ENCODE results near the gene ZNF268. TPM values are rescaled to one million over a fixed set of nuclear protein-coding genes. Genes with fewer than 3 reads are reported as not detected.

Gene ZNF268
- total and polyA plus RNA-seq, 2 of the 13 experiments (the other 11 are each of a cell fraction or from before 2014, with no cell fraction given) = 7.6 to 31.3 TPM

- TF ChIP-seq, protein P1, sequence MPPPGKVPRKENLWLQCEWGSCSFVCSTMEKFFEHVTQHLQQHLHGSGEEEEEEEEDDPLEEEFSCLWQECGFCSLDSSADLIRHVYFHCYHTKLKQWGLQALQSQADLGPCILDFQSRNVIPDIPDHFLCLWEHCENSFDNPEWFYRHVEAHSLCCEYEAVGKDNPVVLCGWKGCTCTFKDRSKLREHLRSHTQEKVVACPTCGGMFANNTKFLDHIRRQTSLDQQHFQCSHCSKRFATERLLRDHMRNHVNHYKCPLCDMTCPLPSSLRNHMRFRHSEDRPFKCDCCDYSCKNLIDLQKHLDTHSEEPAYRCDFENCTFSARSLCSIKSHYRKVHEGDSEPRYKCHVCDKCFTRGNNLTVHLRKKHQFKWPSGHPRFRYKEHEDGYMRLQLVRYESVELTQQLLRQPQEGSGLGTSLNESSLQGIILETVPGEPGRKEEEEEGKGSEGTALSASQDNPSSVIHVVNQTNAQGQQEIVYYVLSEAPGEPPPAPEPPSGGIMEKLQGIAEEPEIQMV (CRISPR knock-in tag; IDR thresholded peaks at IDR 0.05; ENCODE audit: low read depth) = no peak; the same call in 1 of the 2 replicates
These were observed at the start of gene ZNF268 (continued) for GRCh38 chr12:133181238-133181959.

DNA sequence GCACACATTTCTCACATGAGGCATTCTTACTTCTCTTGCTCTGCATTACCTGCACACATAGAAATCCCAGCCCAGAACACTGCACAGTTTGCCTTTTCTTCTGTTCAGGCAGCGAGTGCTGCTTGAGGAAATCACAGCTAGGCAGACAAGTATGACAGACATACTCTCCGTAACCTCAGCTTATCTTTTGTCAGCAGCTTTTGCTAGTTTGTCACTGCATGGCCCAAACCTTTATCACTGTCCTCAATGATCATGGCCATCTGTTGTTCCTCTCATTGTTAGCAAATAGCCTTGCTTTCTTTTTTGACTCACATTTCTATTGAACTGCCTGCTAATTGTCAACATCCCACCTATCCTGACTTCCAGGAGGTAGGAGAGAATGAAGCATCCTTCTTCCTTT lies 45.5 kb upstream of the ZNF268 start:
- DNase-seq (ENCODE audit: low spot score) = no peak
- 94% methylated on average over 2 of the region's 2 CpGs for WGBS (ENCODE audit: low lambda C conversion rate)
- intact Hi-C loops (cut with micrococcal nuclease; ENCODE audit: unreplicated experiment) (no loop called here), in situ Hi-C loops (cut with HindIII; ENCODE audit: extremely low pct_ligation_motif_present, low pct_unique_long_range_greater_than_20kb) (no loop called here)
- no peak overlapping the region for H3K27ac ChIP-seq (ENCODE audit: extremely low read length, insufficient read depth, low read length)
- TF ChIP-seq ZNF850 (CRISPR knock-in tag; conservative IDR thresholded peaks at IDR 0.05) = no peak
- TF ChIP-seq ZNF12 (CRISPR knock-in tag; IDR thresholded peaks at IDR 0.05) = no peak
- TF ChIP-seq ZSCAN22 (CRISPR knock-in tag; IDR thresholded peaks at IDR 0.05) = no peak
- TF ChIP-seq ZNF562 (CRISPR knock-in tag; IDR thresholded peaks at IDR 0.05; ENCODE audit: borderline replicate concordance) = no peak
- TF ChIP-seq ZNF772 (CRISPR knock-in tag; IDR thresholded peaks at IDR 0.05) = no peak
- no peak for TF ChIP-seq ZNF839 (CRISPR knock-in tag; IDR thresholded peaks at IDR 0.05; ENCODE audit: borderline replicate concordance)
- no peak for TF ChIP-seq SOX13 (IDR thresholded peaks at IDR 0.05)
- no peak for TF ChIP-seq SOX13 (CRISPR knock-in tag; conservative IDR thresholded peaks at IDR 0.05 in 1 of 2, IDR thresholded peaks at IDR 0.05 in 1 of 2)
- TF ChIP-seq POLR2AphosphoS2 (IDR thresholded peaks at IDR 0.05; ENCODE audit: low read depth, low read length) = no peak
- TF ChIP-seq HDAC2 (CRISPR knock-in tag; IDR thresholded peaks at IDR 0.05) = no peak
- TF ChIP-seq, protein P2, sequence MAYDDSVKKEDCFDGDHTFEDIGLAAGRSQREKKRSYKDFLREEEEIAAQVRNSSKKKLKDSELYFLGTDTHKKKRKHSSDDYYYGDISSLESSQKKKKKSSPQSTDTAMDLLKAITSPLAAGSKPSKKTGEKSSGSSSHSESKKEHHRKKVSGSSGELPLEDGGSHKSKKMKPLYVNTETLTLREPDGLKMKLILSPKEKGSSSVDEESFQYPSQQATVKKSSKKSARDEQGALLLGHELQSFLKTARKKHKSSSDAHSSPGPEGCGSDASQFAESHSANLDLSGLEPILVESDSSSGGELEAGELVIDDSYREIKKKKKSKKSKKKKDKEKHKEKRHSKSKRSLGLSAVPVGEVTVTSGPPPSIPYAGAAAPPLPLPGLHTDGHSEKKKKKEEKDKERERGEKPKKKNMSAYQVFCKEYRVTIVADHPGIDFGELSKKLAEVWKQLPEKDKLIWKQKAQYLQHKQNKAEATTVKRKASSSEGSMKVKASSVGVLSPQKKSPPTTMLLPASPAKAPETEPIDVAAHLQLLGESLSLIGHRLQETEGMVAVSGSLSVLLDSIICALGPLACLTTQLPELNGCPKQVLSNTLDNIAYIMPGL (CRISPR knock-in tag; IDR thresholded peaks at IDR 0.05; ENCODE audit: borderline replicate concordance in 1 of 2, low read depth in 1 of 2) = no peak
- no peak for ATAC-seq
- H3K27me3 ChIP-seq (ENCODE audit: control insufficient read depth in 1 of 2, insufficient read depth in 2 of 2, low read length in 2 of 2) = no peaks in the 10 kb centered on the region; a peak in 1 of 5 replicates
- H3K9me3 ChIP-seq (ENCODE audit: low read length) = peaks cover 76% of the 10 kb centered on the region
- ChIA-PET POLR2A (no interaction called here), CTCF (ENCODE audit: low intra/inter-chr PET ratio, low total read pairs) (no interaction called here)
- H3K79me2 ChIP-seq (ENCODE audit: insufficient read depth, low read length) = no peaks in the 10 kb centered on the region
- no peak overlapping the region for H3K4me2 ChIP-seq (ENCODE audit: low read depth, low read length)
- H4K20me1 ChIP-seq (ENCODE audit: insufficient read depth, low read length) = no peaks in the 10 kb centered on the region
- no peak overlapping the region for H3K4me3 ChIP-seq (replicated peaks in 1 of 3; ENCODE audit: insufficient read depth in 1 of 3, low read depth in 2 of 3, low read length in 3 of 3)
- no peak overlapping the region for H3K9ac ChIP-seq (ENCODE audit: insufficient read depth, low read depth, low read length)
- FAIRE-seq = no peak
- peaks cover 10 to 63% of the 10 kb centered on the region in 2 experiments for H3K36me3 ChIP-seq (replicated peaks in 1 of 2; ENCODE audit: control insufficient read depth in 1 of 2, insufficient read depth in 2 of 2, low read length in 2 of 2)
- no peak overlapping the region for H2AFZ ChIP-seq (ENCODE audit: low read length)
- no TSS peak for BruUV-seq (replicated peaks)
- H3K4me1 ChIP-seq (ENCODE audit: insufficient read depth, low read length) = peaks cover 6% of the 10 kb centered on the region

All from HepG2 (cell line).